GM06990 (cell line): ENCODE measurements around the gene LTC4S.

Experiments
- DNase-seq: peaks from one replicate; pipeline ENCODE4 v3.0.0-alpha.2; 2011; ENCODE audit not compliant: insufficient read length; ENCODE audit errors: extremely low read depth
- H3K27me3 ChIP-seq: replicated peaks from 2 replicates; pipeline ENCODE4 v1.6.0; 2011; ENCODE audit warnings: low read length; ENCODE audit not compliant: control insufficient read depth, insufficient read depth
- H3K36me3 ChIP-seq: 2 replicates; pipeline ENCODE4 v1.5.1; 2011; ENCODE audit warnings: low read length; ENCODE audit not compliant: control insufficient read depth, insufficient read depth
- H3K4me3 ChIP-seq: replicated peaks from 2 replicates; pipeline ENCODE4 v1.5.1; 2011; ENCODE audit warnings: low read depth, mild to moderate bottlenecking, control low read depth, low read length
- CTCF ChIP-seq: IDR thresholded peaks from 2 replicates; pipeline ENCODE4 v1.5.1; 2011; ENCODE audit warnings: low read length, control low read depth, mild to moderate bottlenecking, inconsistent platforms; ENCODE audit not compliant: insufficient read depth, poor library complexity, severe bottlenecking

LTC4S gene

GRCh38 chr5:179772351-179772750 is 21.4 kb upstream of the LTC4S start:
- Histone ChIP-seq H3K4me3 (no peak overlapping the region), H3K36me3 (peaks cover 27% of the 10 kb centered on the region), H3K27me3 (no peaks in the 10 kb centered on the region)
- no peak for TF ChIP-seq CTCF
- DNase-seq = no peak

- TF ChIP-seq CTCF = no peak
- no peak for DNase-seq
- no peak overlapping the region for H3K4me3 ChIP-seq
- H3K36me3 ChIP-seq = peaks cover 31% of the 10 kb centered on the region
- no peaks in the 10 kb centered on the region for H3K27me3 ChIP-seq
Measured at GRCh38 chr5:179773686-179774040, 20.1 kb upstream of the LTC4S start.

GRCh38 chr5:179774442-179774841 is 19.3 kb upstream of the LTC4S start:
- DNase-seq = no peak
- H3K36me3 ChIP-seq = peaks cover 26% of the 10 kb centered on the region
- no peak for TF ChIP-seq CTCF

GRCh38 chr5:179776411-179776938 is 17.3 kb upstream of the LTC4S start:
- Histone ChIP-seq H3K4me3 (no peak overlapping the region), H3K36me3 (peaks cover 26% of the 10 kb centered on the region), H3K27me3 (no peaks in the 10 kb centered on the region)
- TF ChIP-seq CTCF = no peak
- no peak for DNase-seq

More at GRCh38 chr5:179774442-179774841, 19.3 kb upstream of the LTC4S start:
- no peak overlapping the region for H3K4me3 ChIP-seq
- no peaks in the 10 kb centered on the region for H3K27me3 ChIP-seq

- no peaks in the 10 kb centered on the region for H3K27me3 ChIP-seq
- no peak for DNase-seq
Measured at GRCh38 chr5:179777456-179777855, 16.3 kb upstream of the LTC4S start.

More at GRCh38 chr5:179777456-179777855, 16.3 kb upstream of the LTC4S start:
- H3K36me3 ChIP-seq = peaks cover 22% of the 10 kb centered on the region
- no peak for TF ChIP-seq CTCF
- H3K4me3 ChIP-seq = no peak overlapping the region
